GM19035 (cell line): ENCODE measurements around the gene TAS2R38.

ENCODE experiments used
- ATAC-seq: cut with Tn5 transposase; IDR thresholded peaks from one replicate; pipeline ENCODE4 v1.9.1; 2021; ENCODE audit not compliant: unreplicated experiment

Gene TAS2R38

GRCh38 chr7:141976524-141977245 lies 3.1 kb upstream of the TAS2R38 start:
- ATAC-seq = no peak

- ATAC-seq = peak; percentile 81
Measured at GRCh38 chr7:141975806-141976523, 2.4 kb upstream of the TAS2R38 start.

- no peak for ATAC-seq
Measured at GRCh38 chr7:141974831-141975230, 1.3 kb upstream of the TAS2R38 start.

GRCh38 chr7:141960687-141961422 lies 12.7 kb downstream of the TAS2R38 start:
- ATAC-seq = peak; percentile 80

GRCh38 chr7:141956084-141956483 lies 17.5 kb downstream of the TAS2R38 start:
- ATAC-seq = no peak

GRCh38 chr7:141954334-141954733 lies 19.2 kb downstream of the TAS2R38 start:
- no peak for ATAC-seq

- ATAC-seq = no peak
Measured at GRCh38 chr7:141952461-141952860, 21.1 kb downstream of the TAS2R38 start.

GRCh38 chr7:141950806-141951205 lies 22.8 kb downstream of the TAS2R38 start:
- no peak for ATAC-seq

GRCh38 chr7:141949911-141950310 lies 23.7 kb downstream of the TAS2R38 start:
- ATAC-seq = no peak

- no peak for ATAC-seq
Measured at GRCh38 chr7:141949451-141949850, 24.1 kb downstream of the TAS2R38 start.

- ATAC-seq = no peak
Measured at GRCh38 chr7:141949021-141949420, 24.6 kb downstream of the TAS2R38 start.

- no peak for ATAC-seq
Measured at GRCh38 chr7:141946796-141947195, 26.8 kb downstream of the TAS2R38 start, which contains the start of gene CLEC5A. CLEC5A (minus strand) TSS chr7:141946974; CDS start chr7:141946292, 682 bp downstream.

- ATAC-seq = no peak
Measured at GRCh38 chr7:141945356-141945755, 28.2 kb downstream of the TAS2R38 start.

- ATAC-seq = no peak
Measured at GRCh38 chr7:141944811-141945210, 28.8 kb downstream of the TAS2R38 start.

- no peak for ATAC-seq
Measured at GRCh38 chr7:141943846-141944245, 29.7 kb downstream of the TAS2R38 start.

GRCh38 chr7:141941075-141941474 lies 32.5 kb downstream of the TAS2R38 start:
- ATAC-seq = no peak

- no peak for ATAC-seq
Measured at GRCh38 chr7:141930211-141930610, 43.4 kb downstream of the TAS2R38 start.

GRCh38 chr7:141928845-141929195 lies 44.8 kb downstream of the TAS2R38 start:
- no peak for ATAC-seq

- ATAC-seq = no peak
Measured at GRCh38 chr7:141928146-141928844, 45.3 kb downstream of the TAS2R38 start.
